CD4-positive, CD25-positive, alpha-beta regulatory T cell (primary cell): ENCODE measurements around the gene SAMMSON. TPM values are rescaled to one million over a fixed set of nuclear protein-coding genes. Genes with fewer than 3 reads are reported as not detected.

Source experiments
- ATAC-seq, 2 donors: fragments of 150-1000 bp; cut with Tn5 transposase; one replicate each; pipeline ENCODE4 v1.10.0; 2021; ENCODE audit warnings: low read depth in 2 of 2, moderate number of reproducible peaks in 2 of 2, moderate library complexity in 1 of 2
- DNase-seq, 3 donors: peaks; one replicate each; pipeline versions ENCODE4 v3.0.0 to v3.0.0-alpha.2; 2012 to 2022; ENCODE audit warnings: mixed read lengths in 1 of 3
- H3K27ac ChIP-seq: one replicate; pipeline ENCODE4 v1.7.0; 2013; ENCODE audit warnings: mild to moderate bottlenecking, low read length; ENCODE audit not compliant: insufficient read depth, poor library complexity, severe bottlenecking
- H3K27me3 ChIP-seq: one replicate; pipeline ENCODE4 v1.7.0; 2013; ENCODE audit warnings: low read length; ENCODE audit not compliant: control insufficient read depth, insufficient read depth
- H3K36me3 ChIP-seq: one replicate; pipeline ENCODE4 v1.7.0; 2013; ENCODE audit warnings: mild to moderate bottlenecking, low read length, moderate library complexity; ENCODE audit not compliant: control insufficient read depth, insufficient read depth
- H3K4me1 ChIP-seq: 2 replicates; pipeline ENCODE4 v1.7.0; 2013; ENCODE audit warnings: mild to moderate bottlenecking, low read length; ENCODE audit not compliant: insufficient read depth, control insufficient read depth, poor library complexity, severe bottlenecking
- H3K4me3 ChIP-seq: one replicate; pipeline ENCODE4 v1.7.0; 2013; ENCODE audit warnings: low read depth, mild to moderate bottlenecking, low read length, moderate library complexity
- H3K9me3 ChIP-seq, 2 experiments: 1 replicate in 1 of 2; 2 replicates in 1 of 2; pipeline ENCODE4 v1.7.0; 2013; ENCODE audit warnings: low read length in 2 of 2, mild to moderate bottlenecking in 1 of 2, moderate library complexity in 1 of 2; ENCODE audit not compliant: control insufficient read depth in 2 of 2
- H3K27ac Mint-ChIP-seq, 3 donors: one replicate each; pipeline ENCODE4 v1.8.0; 2020 to 2022; ENCODE audit warnings: mild to moderate bottlenecking in 3 of 3, mixed read lengths in 3 of 3, moderate library complexity in 2 of 3
- H3K27me3 Mint-ChIP-seq: one replicate; pipeline ENCODE4 v1.8.0; 2022; ENCODE audit warnings: mild to moderate bottlenecking, mixed read lengths
- H3K36me3 Mint-ChIP-seq: one replicate; pipeline ENCODE4 v1.8.0; 2020; ENCODE audit warnings: mixed read lengths
- H3K4me1 Mint-ChIP-seq, 4 donors: one replicate each; pipeline ENCODE4 v1.8.0; 2020 to 2022; ENCODE audit warnings: mixed read lengths in 4 of 4, mild to moderate bottlenecking in 1 of 4
- H3K4me3 Mint-ChIP-seq, 4 donors: one replicate each; pipeline ENCODE4 v1.8.0; 2020 to 2022; ENCODE audit warnings: mild to moderate bottlenecking in 4 of 4, mixed read lengths in 4 of 4, moderate library complexity in 3 of 4
- H3K9me3 Mint-ChIP-seq, 7 donors: one replicate each; pipeline ENCODE4 v1.8.0; 2020 to 2022; ENCODE audit warnings: mixed read lengths in 7 of 7, mild to moderate bottlenecking in 3 of 7, moderate library complexity in 2 of 7
- polyA plus RNA-seq, 4 donors: library from polyadenylated mRNA; unstranded; fragments of 300-500 nt; fragmentation: Illumina TruSeq; gene quantifications; one replicate each; pipeline ENCODE4 v1.2.3, GENCODE V29; 2021
- total RNA-seq: library from RNA; stranded (reverse); gene quantifications from one replicate; pipeline ENCODE4 v1.2.3, GENCODE V29; 2022

Gene SAMMSON
- total and polyA plus RNA-seq, 5 donors from 2014 or later = not detected

- H3K4me1 Mint-ChIP-seq = no peaks in the 10 kb centered on the region
- Histone ChIP-seq H3K36me3 (no peaks in the 10 kb centered on the region), H3K27ac (no peak overlapping the region), H3K9me3 (no peaks in the 10 kb centered on the region), H3K4me3 (no peak overlapping the region), H3K27me3 (no peaks in the 10 kb centered on the region), H3K4me1 (no peaks in the 10 kb centered on the region)
- no peaks in the 10 kb centered on the region for H3K27me3 Mint-ChIP-seq
- H3K9me3 Mint-ChIP-seq = peaks cover 0 to 9% (median 3%) of the 10 kb centered on the region in 7 donors
- H3K27ac Mint-ChIP-seq = no peak overlapping the region
- H3K4me3 Mint-ChIP-seq = no peak overlapping the region
- H3K36me3 Mint-ChIP-seq = no peaks in the 10 kb centered on the region
- ATAC-seq (no peak), DNase-seq (no peak)
Measured at GRCh38 chr3:70020906-70021660, 21.6 kb downstream of the SAMMSON start.

- H3K36me3 Mint-ChIP-seq = no peaks in the 10 kb centered on the region
- no peaks in the 10 kb centered on the region for H3K4me1 Mint-ChIP-seq
- Histone ChIP-seq H3K36me3 (no peaks in the 10 kb centered on the region), H3K27ac (no peak overlapping the region), H3K4me1 (no peaks in the 10 kb centered on the region), H3K4me3 (no peak overlapping the region), H3K9me3 (no peaks in the 10 kb centered on the region), H3K27me3 (no peaks in the 10 kb centered on the region)
- ATAC-seq (no peak), DNase-seq (no peak)
- no peak overlapping the region for H3K27ac Mint-ChIP-seq
- peaks cover 0 to 4% (median 0%) of the 10 kb centered on the region in 7 donors for H3K9me3 Mint-ChIP-seq
- H3K27me3 Mint-ChIP-seq = no peaks in the 10 kb centered on the region
- H3K4me3 Mint-ChIP-seq = no peak overlapping the region
Measured at GRCh38 chr3:70028361-70028760, 28.8 kb downstream of the SAMMSON start.

DNA sequence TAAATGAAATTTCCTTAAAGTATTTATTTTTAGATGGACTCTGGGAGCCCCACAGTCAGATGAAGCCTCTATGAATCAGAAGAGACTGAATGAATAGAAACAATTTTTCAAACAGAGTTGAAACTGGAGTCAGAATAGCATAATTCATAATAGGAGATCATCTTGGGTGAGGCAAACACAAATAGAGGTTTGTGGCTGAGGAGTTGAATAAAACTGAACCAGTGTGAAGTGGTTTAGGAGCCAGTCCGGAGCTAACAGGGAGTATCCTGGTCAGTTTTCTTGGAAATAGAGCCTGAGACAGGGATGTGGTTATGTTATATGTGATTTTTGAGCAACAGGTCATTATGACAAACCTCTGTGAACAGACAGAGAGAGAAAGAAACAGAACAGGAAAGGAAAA, 39.2 kb downstream of the SAMMSON start:
- H3K9me3 Mint-ChIP-seq = peaks cover 0 to 2% (median 2%) of the 10 kb centered on the region in 7 donors
- H3K27me3 Mint-ChIP-seq = no peaks in the 10 kb centered on the region
- Histone ChIP-seq H3K9me3 (no peaks in the 10 kb centered on the region), H3K36me3 (no peaks in the 10 kb centered on the region), H3K4me3 (no peak overlapping the region), H3K4me1 (no peaks in the 10 kb centered on the region), H3K27ac (no peak overlapping the region), H3K27me3 (no peaks in the 10 kb centered on the region)
- no peak overlapping the region for H3K27ac Mint-ChIP-seq
- H3K4me1 Mint-ChIP-seq = no peaks in the 10 kb centered on the region
- H3K36me3 Mint-ChIP-seq = no peaks in the 10 kb centered on the region
- ATAC-seq = no peak
- no peak for DNase-seq
- H3K4me3 Mint-ChIP-seq = no peak overlapping the region

- no peak for DNase-seq
- Mint-ChIP-seq H3K36me3 (no peaks in the 10 kb centered on the region), H3K4me3 (no peak overlapping the region), H3K4me1 (no peaks in the 10 kb centered on the region), H3K9me3 (peaks cover 0 to 2% (median 2%) of the 10 kb centered on the region in 7 donors), H3K27me3 (no peaks in the 10 kb centered on the region), H3K27ac (no peak overlapping the region)
- Histone ChIP-seq H3K4me3 (no peak overlapping the region), H3K27ac (no peak overlapping the region), H3K27me3 (no peaks in the 10 kb centered on the region), H3K9me3 (no peaks in the 10 kb centered on the region), H3K4me1 (no peaks in the 10 kb centered on the region), H3K36me3 (no peaks in the 10 kb centered on the region)
- no peak for ATAC-seq
Measured at GRCh38 chr3:70040386-70040785, 40.9 kb downstream of the SAMMSON start.

GRCh38 chr3:70042641-70043040, 43.1 kb downstream of the SAMMSON start:
- no peaks in the 10 kb centered on the region for H3K9me3 ChIP-seq
- H3K27me3 ChIP-seq = no peaks in the 10 kb centered on the region
- H3K4me1 Mint-ChIP-seq = no peaks in the 10 kb centered on the region
- no peak overlapping the region for H3K27ac ChIP-seq
- ATAC-seq = no peak
- peaks cover 0 to 2% (median 0%) of the 10 kb centered on the region in 7 donors for H3K9me3 Mint-ChIP-seq
- DNase-seq = no peak
- H3K4me3 ChIP-seq = no peak overlapping the region
- H3K27ac Mint-ChIP-seq = no peak overlapping the region
- peaks cover 4% of the 10 kb centered on the region for H3K27me3 Mint-ChIP-seq
- H3K36me3 Mint-ChIP-seq = no peaks in the 10 kb centered on the region
- H3K36me3 ChIP-seq = no peaks in the 10 kb centered on the region
- no peak overlapping the region for H3K4me3 Mint-ChIP-seq
- H3K4me1 ChIP-seq = no peaks in the 10 kb centered on the region

GRCh38 chr3:70049761-70050160, 50.2 kb downstream of the SAMMSON start:
- DNase-seq = no peak
- Mint-ChIP-seq H3K4me3 (no peak overlapping the region), H3K27ac (no peak overlapping the region), H3K4me1 (no peaks in the 10 kb centered on the region), H3K9me3 (peaks cover 0 to 2% (median 0%) of the 10 kb centered on the region in 7 donors), H3K36me3 (no peaks in the 10 kb centered on the region), H3K27me3 (peaks cover 10% of the 10 kb centered on the region)
- Histone ChIP-seq H3K4me3 (no peak overlapping the region), H3K27me3 (no peaks in the 10 kb centered on the region), H3K9me3 (no peaks in the 10 kb centered on the region), H3K36me3 (no peaks in the 10 kb centered on the region), H3K4me1 (no peaks in the 10 kb centered on the region), H3K27ac (no peak overlapping the region)
- no peak for ATAC-seq

- Histone ChIP-seq H3K27me3 (peaks cover 2% of the 10 kb centered on the region), H3K4me1 (no peaks in the 10 kb centered on the region), H3K4me3 (no peak overlapping the region), H3K9me3 (no peaks in the 10 kb centered on the region), H3K27ac (no peak overlapping the region), H3K36me3 (no peaks in the 10 kb centered on the region)
- Mint-ChIP-seq H3K27me3 (peaks cover 5% of the 10 kb centered on the region), H3K4me3 (no peak overlapping the region), H3K9me3 (peaks cover 0 to 2% (median 0%) of the 10 kb centered on the region in 7 donors), H3K27ac (no peak overlapping the region), H3K4me1 (no peaks in the 10 kb centered on the region), H3K36me3 (no peaks in the 10 kb centered on the region)
- no peak for DNase-seq
- no peak for ATAC-seq
Measured at GRCh38 chr3:70053293-70053692, 53.8 kb downstream of the SAMMSON start.

DNA sequence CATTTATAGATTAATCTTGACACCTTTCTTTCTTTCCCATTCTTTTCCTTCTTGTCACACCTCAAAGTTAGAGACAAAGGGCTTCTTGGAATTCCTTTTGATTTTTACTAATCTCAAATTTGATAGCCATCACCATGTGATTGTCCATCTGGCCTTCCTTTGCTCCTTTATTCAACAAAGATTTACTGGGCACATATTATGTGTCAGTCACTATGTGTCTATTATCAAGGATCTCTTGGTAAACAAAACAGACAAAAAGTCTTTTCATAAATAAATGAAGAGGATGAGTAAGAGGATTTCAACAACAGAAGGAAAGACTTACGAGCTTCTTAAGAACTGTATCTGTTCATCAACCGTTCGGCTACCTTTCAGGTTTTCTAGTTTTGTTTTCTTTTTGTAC, 56.5 kb downstream of the SAMMSON start:
- Histone ChIP-seq H3K36me3 (no peaks in the 10 kb centered on the region), H3K4me3 (no peak overlapping the region), H3K9me3 (no peaks in the 10 kb centered on the region), H3K27me3 (peaks cover 2% of the 10 kb centered on the region), H3K27ac (no peak overlapping the region), H3K4me1 (no peaks in the 10 kb centered on the region)
- H3K27me3 Mint-ChIP-seq = peaks cover 5% of the 10 kb centered on the region
- DNase-seq (no peak), ATAC-seq (no peak)
- H3K9me3 Mint-ChIP-seq = peaks cover 0 to 2% (median 0%) of the 10 kb centered on the region in 7 donors
- no peaks in the 10 kb centered on the region for H3K36me3 Mint-ChIP-seq
- no peak overlapping the region for H3K4me3 Mint-ChIP-seq
- H3K4me1 Mint-ChIP-seq = no peaks in the 10 kb centered on the region
- no peak overlapping the region for H3K27ac Mint-ChIP-seq
